Measurements from ENCODE around the gene SYNPO2.

DNA sequence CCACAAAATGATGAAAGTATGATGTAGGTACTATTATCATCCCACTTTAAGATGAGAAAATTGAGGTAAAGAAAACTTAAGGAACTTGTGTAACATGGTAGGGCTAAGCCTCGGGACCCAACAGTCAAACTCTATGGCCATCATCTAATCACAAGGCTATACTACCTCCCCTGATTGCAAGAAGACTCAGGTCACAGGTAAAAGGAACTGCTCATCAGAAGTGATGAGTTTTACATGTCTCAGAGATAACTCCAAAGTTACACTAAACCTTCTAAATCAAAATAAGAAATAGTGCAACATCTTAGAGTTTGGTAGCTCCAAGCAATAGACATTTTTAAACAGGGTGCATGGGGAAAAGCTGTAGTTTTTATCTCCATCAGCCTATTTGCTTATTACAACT lies 150.5 kb downstream of the SYNPO2 start:
- TF ChIP-seq, protein P1, sequence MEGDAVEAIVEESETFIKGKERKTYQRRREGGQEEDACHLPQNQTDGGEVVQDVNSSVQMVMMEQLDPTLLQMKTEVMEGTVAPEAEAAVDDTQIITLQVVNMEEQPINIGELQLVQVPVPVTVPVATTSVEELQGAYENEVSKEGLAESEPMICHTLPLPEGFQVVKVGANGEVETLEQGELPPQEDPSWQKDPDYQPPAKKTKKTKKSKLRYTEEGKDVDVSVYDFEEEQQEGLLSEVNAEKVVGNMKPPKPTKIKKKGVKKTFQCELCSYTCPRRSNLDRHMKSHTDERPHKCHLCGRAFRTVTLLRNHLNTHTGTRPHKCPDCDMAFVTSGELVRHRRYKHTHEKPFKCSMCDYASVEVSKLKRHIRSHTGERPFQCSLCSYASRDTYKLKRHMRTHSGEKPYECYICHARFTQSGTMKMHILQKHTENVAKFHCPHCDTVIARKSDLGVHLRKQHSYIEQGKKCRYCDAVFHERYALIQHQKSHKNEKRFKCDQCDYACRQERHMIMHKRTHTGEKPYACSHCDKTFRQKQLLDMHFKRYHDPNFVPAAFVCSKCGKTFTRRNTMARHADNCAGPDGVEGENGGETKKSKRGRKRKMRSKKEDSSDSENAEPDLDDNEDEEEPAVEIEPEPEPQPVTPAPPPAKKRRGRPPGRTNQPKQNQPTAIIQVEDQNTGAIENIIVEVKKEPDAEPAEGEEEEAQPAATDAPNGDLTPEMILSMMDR (IDR thresholded peaks at IDR 0.05 in 4 of 5, conservative IDR thresholded peaks at IDR 0.05 in 1 of 5), result no peak
- no peak for TF ChIP-seq POLR2A (IDR thresholded peaks at IDR 0.05)

Measured in gastrocnemius medialis (tissue), 4 donors.